SK-N-MC (cell line): ENCODE results near the gene MTMR4.
A peak's percentile ranks its signal among the peaks of the same experiment; 100 is the strongest.

Experiments
- DNase-seq: peaks from one replicate; pipeline ENCODE4 v3.0.0-alpha.2; 2011; ENCODE audit warnings: low read depth, low spot score
- H3K27ac ChIP-seq: fragments of 200-600 bp; sonication (generic); 2 replicates; pipeline ENCODE4 v1.5.1; 2016; ENCODE audit warnings: mixed run types
- H3K36me3 ChIP-seq: fragments of 200-600 bp; sonication (generic); 2 replicates; pipeline ENCODE4 v1.6.1; 2017; ENCODE audit warnings: antibody characterized with exemption, low read length, mixed read lengths; ENCODE audit not compliant: insufficient read depth
- H3K4me3 ChIP-seq: fragments of 200-600 bp; sonication (generic); 2 replicates; pipeline ENCODE4 v1.5.1; 2016
- H3K9ac ChIP-seq: fragments of 200-600 bp; sonication (generic); 2 replicates; pipeline ENCODE4 v1.8.0; 2017; ENCODE audit warnings: mixed run types, mixed read lengths; ENCODE audit not compliant: insufficient read length
- H3K9me3 ChIP-seq: fragments of 200-600 bp; sonication (generic); 2 replicates; pipeline ENCODE4 v1.6.1; 2017; ENCODE audit warnings: low read depth, mild to moderate bottlenecking, antibody characterized with exemption, low read length, moderate library complexity, mixed read lengths
- EZH2 ChIP-seq: fragments of 200-600 bp; sonication (generic); IDR thresholded peaks from one replicate; pipeline ENCODE4 v1.6.1; 2017; ENCODE audit warnings: antibody characterized with exemption
- FOXP2 ChIP-seq: optimal IDR thresholded peaks from 2 replicates; pipeline ENCODE3; 2011; ENCODE audit warnings: mild to moderate bottlenecking, moderate library complexity; ENCODE audit not compliant: insufficient read depth; ENCODE audit errors: extremely low read length, control extremely low read depth
- POLR2AphosphoS5 ChIP-seq: IDR thresholded peaks from 2 replicates; pipeline ENCODE4 v1.6.1; 2012; ENCODE audit warnings: mild to moderate bottlenecking, low read depth, low read length, borderline replicate concordance

MTMR4 gene

GRCh38 chr17:58529275-58529674 is 14.8 kb upstream of the MTMR4 start:
- DNase-seq = no peak
- Histone ChIP-seq H3K9ac (no peak overlapping the region), H3K36me3 (no peaks in the 10 kb centered on the region), H3K9me3 (no peaks in the 10 kb centered on the region), H3K4me3 (no peak overlapping the region), H3K27ac (no peak overlapping the region)
- TF ChIP-seq EZH2 = no peak
- no peak for TF ChIP-seq POLR2AphosphoS5
- no peak for TF ChIP-seq FOXP2

DNA sequence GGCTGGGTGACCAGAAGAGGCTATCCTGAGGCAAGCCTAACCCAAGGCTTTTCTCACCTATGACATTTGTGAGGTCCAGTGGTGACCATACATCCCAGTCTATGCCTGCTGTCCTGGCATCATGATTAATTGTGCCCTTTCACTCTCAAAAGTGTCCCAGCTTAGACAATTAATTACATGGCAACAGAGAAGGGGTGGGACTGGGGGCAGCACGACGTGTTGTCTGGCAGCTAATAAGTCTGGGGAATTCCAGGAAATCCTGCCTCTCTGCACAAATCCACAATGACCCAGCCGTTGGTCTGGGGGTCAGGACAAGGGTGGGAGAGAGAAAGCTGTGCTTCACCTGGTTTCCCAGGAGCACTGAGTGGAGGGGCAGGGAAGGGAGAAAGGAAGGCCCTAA is 14.0 kb upstream of the MTMR4 start:
- no peak overlapping the region for H3K4me3 ChIP-seq
- H3K9me3 ChIP-seq = no peaks in the 10 kb centered on the region
- no peak overlapping the region for H3K27ac ChIP-seq
- H3K9ac ChIP-seq = no peak overlapping the region
- TF ChIP-seq FOXP2 (no peak), EZH2 (no peak), POLR2AphosphoS5 (no peak)
- H3K36me3 ChIP-seq = no peaks in the 10 kb centered on the region
- no peak for DNase-seq

DNA sequence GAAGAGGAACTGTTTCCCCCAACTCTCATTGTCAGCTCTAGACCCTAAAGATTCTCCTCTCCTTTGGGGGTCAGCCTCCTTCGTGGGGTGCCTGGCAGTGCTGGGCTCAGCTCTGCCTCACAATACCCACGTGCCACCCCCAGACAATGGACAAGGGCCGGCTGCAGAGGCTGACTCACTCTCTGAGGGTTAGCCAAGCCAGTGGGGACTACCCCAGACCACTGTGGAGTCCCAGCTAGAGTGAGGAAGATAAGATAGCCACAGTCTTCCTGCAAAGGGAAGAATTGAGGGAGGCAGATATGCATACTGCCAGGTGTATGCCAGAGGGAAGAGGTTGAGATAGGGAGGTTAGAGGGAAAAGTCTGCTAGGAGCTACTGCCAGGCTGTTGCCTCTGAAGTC is 13.5 kb upstream of the MTMR4 start:
- H3K27ac ChIP-seq = no peak overlapping the region
- DNase-seq = no peak
- TF ChIP-seq POLR2AphosphoS5 (no peak), EZH2 (no peak), FOXP2 (no peak)
- no peaks in the 10 kb centered on the region for H3K36me3 ChIP-seq
- no peaks in the 10 kb centered on the region for H3K9me3 ChIP-seq
- no peak overlapping the region for H3K4me3 ChIP-seq
- H3K9ac ChIP-seq = no peak overlapping the region

- Histone ChIP-seq H3K4me3 (no peak overlapping the region), H3K9me3 (no peaks in the 10 kb centered on the region), H3K27ac (no peak overlapping the region), H3K36me3 (no peaks in the 10 kb centered on the region), H3K9ac (no peak overlapping the region)
- TF ChIP-seq FOXP2 (no peak), EZH2 (no peak), POLR2AphosphoS5 (no peak)
- no peak for DNase-seq
Observed at GRCh38 chr17:58527306-58527705, 12.9 kb upstream of the MTMR4 start.

- no peaks in the 10 kb centered on the region for H3K36me3 ChIP-seq
- peak overlapping the region; percentile 17; the same call in 1 of the 2 replicates for H3K4me3 ChIP-seq
- no peak for TF ChIP-seq EZH2
- no peak for TF ChIP-seq FOXP2
- no peak for TF ChIP-seq POLR2AphosphoS5
- no peak for DNase-seq
- H3K9me3 ChIP-seq = no peaks in the 10 kb centered on the region
- H3K27ac ChIP-seq = peak overlapping the region; percentile 52; the same call in 1 of the 2 replicates
- no peak overlapping the region for H3K9ac ChIP-seq
Observed at GRCh38 chr17:58525239-58525638, 10.8 kb upstream of the MTMR4 start.

- Histone ChIP-seq H3K4me3 (no peak overlapping the region), H3K36me3 (no peaks in the 10 kb centered on the region), H3K9ac (no peak overlapping the region), H3K27ac (no peak overlapping the region), H3K9me3 (no peaks in the 10 kb centered on the region)
- DNase-seq = no peak
- TF ChIP-seq POLR2AphosphoS5 (no peak), EZH2 (no peak), FOXP2 (no peak)
Observed at GRCh38 chr17:58521680-58522079, 7.2 kb upstream of the MTMR4 start.

DNA sequence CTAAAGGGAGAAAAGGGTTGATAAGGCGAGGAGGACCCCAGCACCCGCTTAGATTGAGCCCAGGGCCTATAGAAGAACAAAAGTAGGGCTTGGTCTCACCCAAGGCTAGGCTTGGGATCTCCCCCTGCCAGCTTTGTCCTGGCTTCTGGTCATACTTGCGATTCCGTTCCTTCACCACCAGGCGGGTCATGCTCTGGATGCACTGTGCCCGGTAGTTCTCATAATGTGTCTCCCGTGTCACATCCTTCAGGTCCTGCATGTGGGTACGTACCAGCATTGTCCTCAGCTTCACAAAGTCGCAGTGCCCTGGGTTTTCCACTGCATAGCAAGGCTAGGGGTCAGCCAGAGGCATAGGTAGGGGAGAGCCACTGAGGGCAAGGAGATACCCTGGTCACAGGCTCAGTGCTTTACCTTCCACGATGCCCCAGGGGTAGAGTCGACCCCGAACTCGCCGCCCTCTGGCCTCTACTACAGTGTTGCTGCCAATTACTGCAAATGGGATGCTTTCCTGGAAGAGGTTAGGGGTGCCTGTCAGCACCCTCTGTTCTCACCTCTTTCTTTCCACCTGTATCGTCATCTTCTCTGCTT is 6.5 kb upstream of the MTMR4 start:
- H3K9me3 ChIP-seq = no peaks in the 10 kb centered on the region
- no peak overlapping the region for H3K9ac ChIP-seq

DNA sequence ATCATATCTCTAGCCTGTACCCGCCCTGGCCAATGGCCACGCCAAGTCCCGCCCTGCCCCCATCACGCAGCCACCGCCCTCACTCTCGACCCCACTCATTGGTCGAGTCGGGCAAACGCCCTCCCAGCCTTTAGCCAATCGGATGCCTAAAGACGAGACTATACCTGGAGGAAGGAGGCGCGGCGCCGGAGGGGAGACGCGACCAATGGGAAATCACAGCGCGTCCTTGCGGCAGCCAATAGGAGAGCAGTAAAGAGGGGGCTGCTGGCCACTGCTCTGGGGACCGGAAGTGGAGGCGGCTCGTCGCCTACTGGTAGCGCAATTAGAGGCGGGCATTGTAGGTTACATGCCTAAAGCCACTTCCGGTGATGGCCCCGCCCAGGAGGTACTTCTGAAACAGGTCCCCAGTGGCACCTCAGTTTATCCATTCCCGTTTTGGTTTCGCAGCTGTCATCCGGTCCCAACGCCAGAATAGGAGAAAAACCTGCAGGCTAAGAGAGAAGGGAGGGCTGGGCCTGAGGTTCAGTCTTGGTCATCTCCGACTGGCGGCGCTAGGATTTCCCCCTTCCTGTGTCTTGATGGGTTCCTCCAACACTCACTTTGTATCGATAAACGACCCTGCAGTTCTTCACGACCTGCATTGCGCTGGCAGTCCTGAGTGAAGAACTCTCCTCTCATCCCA is 3.6 kb upstream of the MTMR4 start:
- Histone ChIP-seq H3K36me3 (no peaks in the 10 kb centered on the region), H3K27ac (peak overlapping the region; percentile 77), H3K9me3 (no peaks in the 10 kb centered on the region), H3K9ac (peak overlapping the region; percentile 83), H3K4me3 (peak overlapping the region; percentile 95)
- peak; percentile 97 for DNase-seq
- TF ChIP-seq POLR2AphosphoS5 (peak; percentile 48; the same call in 1 of the 2 replicates), EZH2 (no peak), FOXP2 (peak; percentile 26)

More for the DNA sequence above, 6.5 kb upstream of the MTMR4 start:
- Histone ChIP-seq H3K27ac (no peak overlapping the region), H3K4me3 (no peak overlapping the region), H3K36me3 (no peaks in the 10 kb centered on the region)
- DNase-seq = no peak
- TF ChIP-seq FOXP2 = no peak
- no peak for TF ChIP-seq POLR2AphosphoS5
- no peak for TF ChIP-seq EZH2

DNA sequence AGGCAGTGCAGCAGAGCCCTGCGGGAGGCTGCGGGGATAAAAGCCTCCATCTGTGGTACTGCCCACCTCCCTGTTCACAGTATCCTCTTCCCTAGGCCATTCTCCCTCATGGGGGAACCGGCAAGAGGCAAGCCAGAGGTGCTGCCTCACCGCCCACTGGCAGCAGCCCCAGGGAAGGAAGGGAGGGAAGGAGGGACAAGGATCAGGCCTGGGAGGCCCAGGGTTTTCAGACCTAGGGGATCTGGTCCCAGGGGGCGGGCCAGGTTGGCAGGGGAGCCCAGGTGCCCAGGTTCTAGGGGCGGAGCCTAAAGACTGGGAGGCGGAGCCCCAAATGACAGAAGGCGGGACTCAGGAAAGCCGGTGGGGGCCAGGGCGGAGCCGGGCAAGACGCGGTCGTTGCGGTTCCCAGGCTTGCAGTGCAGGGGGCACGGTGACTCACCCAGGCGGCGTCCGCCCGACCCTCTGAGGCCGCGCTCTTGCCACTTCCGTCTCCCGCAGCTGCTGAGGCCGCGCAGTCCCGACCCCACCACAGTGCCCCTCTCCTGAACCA is 3.0 kb upstream of the MTMR4 start:
- Histone ChIP-seq H3K9ac (peak overlapping the region; percentile 75), H3K36me3 (peaks cover 5% of the 10 kb centered on the region; the same call in 1 of the 2 replicates), H3K9me3 (no peaks in the 10 kb centered on the region), H3K27ac (0 out of 2 replicates have a peak overlapping the region, but pooled peaks have one; percentile 55), H3K4me3 (peak overlapping the region; percentile 95)
- no peak for TF ChIP-seq FOXP2
- TF ChIP-seq EZH2 = no peak
- TF ChIP-seq POLR2AphosphoS5 = no peak; the same call in 1 of the 2 replicates
- DNase-seq = no peak
